Endothelial cell of umbilical vein (primary cell): ENCODE data around the gene PROM1. TPM values are rescaled to one million over a fixed set of nuclear protein-coding genes. Genes with fewer than 3 reads are reported as not detected.

Source experiments
- BruUV-seq: library from RNA; stranded (reverse); fragments of 400-500 nt; replicated peaks from 2 replicates; lab custom pipeline; 2021; lab: Mats Ljungman, UMichigan
- CTCF ChIA-PET: fragments of 300-600, 350-600 bp; sonication (Branson Sonifier 250); formaldehyde crosslinking; loops from one replicate; lab custom pipeline; 2021; ENCODE audit warnings: antibody characterized with exemption, inconsistent platforms; lab: Charles Lee
- POLR2A ChIA-PET: fragments of 300-600, 350-600 bp; sonication (Branson Sonifier 250); formaldehyde crosslinking; loops from one replicate; lab custom pipeline; 2021; ENCODE audit warnings: antibody characterized with exemption, inconsistent platforms; lab: Charles Lee
- DNase-seq: peaks from one replicate; pipeline ENCODE4 v3.0.0-alpha.2; 2011; ENCODE audit warnings: low read depth, low spot score
- FAIRE-seq: peaks from 2 replicates; lab custom pipeline; 2011; peaks lifted over from hg19 to GRCh38; lab: Jason Lieb, UNC
- H2AFZ ChIP-seq: 2 replicates; pipeline ENCODE4 v1.6.0; 2012; ENCODE audit warnings: low read depth, low read length, control low read depth, inconsistent platforms
- H3K27ac ChIP-seq: 2 replicates; pipeline ENCODE4 v1.5.1; 2011; ENCODE audit warnings: low read depth, mild to moderate bottlenecking, control low read depth, low read length, moderate library complexity; ENCODE audit not compliant: insufficient read depth
- H3K27me3 ChIP-seq, 2 experiments: 2 replicates each; pipeline versions ENCODE4 v1.6.0 to v1.6.1; 2011; ENCODE audit warnings: low read length in 2 of 2, mixed read lengths in 1 of 2; ENCODE audit not compliant: control insufficient read depth in 2 of 2, insufficient read depth in 2 of 2
- H3K36me3 ChIP-seq, 2 experiments: 2 replicates in 1 of 2; 3 replicates in 1 of 2; pipeline ENCODE4 v1.5.1; 2011; ENCODE audit warnings: low read length in 2 of 2, mild to moderate bottlenecking in 1 of 2, moderate library complexity in 1 of 2; ENCODE audit not compliant: control insufficient read depth in 2 of 2, insufficient read depth in 2 of 2; ENCODE audit errors: extremely low read depth in 1 of 2
- H3K4me1 ChIP-seq: 3 replicates; pipeline ENCODE4 v1.5.1; 2011; ENCODE audit warnings: mild to moderate bottlenecking, low read length; ENCODE audit not compliant: control insufficient read depth, insufficient read depth; ENCODE audit errors: extremely low read depth
- H3K4me2 ChIP-seq: 2 replicates; pipeline ENCODE4 v1.6.1; 2011; ENCODE audit warnings: low read length, control low read depth, mixed read lengths; ENCODE audit not compliant: insufficient read depth
- H3K4me3 ChIP-seq, 3 experiments: fragments of 200-600 bp in 1 of 3; sonication (generic), shearing (Covaris generic) in 1 of 3; replicated peaks in 1 of 3; 2 replicates each; pipeline ENCODE4 v1.5.1; 2011 to 2016; ENCODE audit warnings: control low read depth in 3 of 3, low read length in 3 of 3, mild to moderate bottlenecking in 2 of 3, inconsistent platforms in 1 of 3, low read depth in 1 of 3, moderate library complexity in 1 of 3; ENCODE audit not compliant: insufficient read depth in 1 of 3
- H3K79me2 ChIP-seq: 2 replicates; pipeline ENCODE4 v1.6.0; 2012; ENCODE audit warnings: low read length, inconsistent platforms; ENCODE audit not compliant: control insufficient read depth, insufficient read depth
- H3K9ac ChIP-seq: replicated peaks from 2 replicates; pipeline ENCODE3; 2011; ENCODE audit warnings: low read length, control low read depth; ENCODE audit not compliant: insufficient read depth; ENCODE audit errors: extremely low read depth
- H3K9me1 ChIP-seq: replicated peaks from 3 replicates; pipeline ENCODE4 v1.6.0; 2011; ENCODE audit warnings: mild to moderate bottlenecking, low read length; ENCODE audit not compliant: control insufficient read depth, insufficient read depth; ENCODE audit errors: extremely low read depth
- H3K9me3 ChIP-seq: replicated peaks from 2 replicates; pipeline ENCODE4 v1.5.1; 2012; ENCODE audit warnings: low read length, inconsistent platforms; ENCODE audit not compliant: control insufficient read depth, insufficient read depth
- H4K20me1 ChIP-seq: replicated peaks from 2 replicates; pipeline ENCODE3; 2011; ENCODE audit warnings: mild to moderate bottlenecking, low read length; ENCODE audit not compliant: control insufficient read depth, insufficient read depth; ENCODE audit errors: extremely low read depth
- CTCF ChIP-seq, 2 donors: IDR thresholded peaks; 1 replicate in 1 of 2; 2 replicates in 1 of 2; pipeline ENCODE4 v1.5.1; 2011; ENCODE audit warnings: low read length in 2 of 2, mild to moderate bottlenecking in 2 of 2, moderate library complexity in 2 of 2, control low read depth in 1 of 2, inconsistent platforms in 1 of 2, low read depth in 1 of 2; ENCODE audit not compliant: insufficient read depth in 1 of 2; ENCODE audit errors: extremely low read depth in 1 of 2
- EZH2 ChIP-seq: IDR thresholded peaks from 2 replicates; pipeline ENCODE4 v1.6.1; 2012; ENCODE audit warnings: borderline replicate concordance, low read depth, mild to moderate bottlenecking, moderate library complexity, low read length, inconsistent platforms; ENCODE audit not compliant: severe bottlenecking
- FOS ChIP-seq: IDR thresholded peaks from 2 replicates; pipeline ENCODE4 v1.6.1; 2011; ENCODE audit warnings: mild to moderate bottlenecking, low read length, moderate library complexity, borderline replicate concordance; ENCODE audit not compliant: insufficient read depth
- GATA2 ChIP-seq: IDR thresholded peaks from 2 replicates; pipeline ENCODE4 v1.7.0; 2011; ENCODE audit warnings: low read depth, mild to moderate bottlenecking, moderate library complexity, mixed read lengths, low read length; ENCODE audit not compliant: insufficient read length, insufficient read depth
- JUN ChIP-seq: IDR thresholded peaks from 2 replicates; pipeline ENCODE4 v1.6.1; 2011; ENCODE audit warnings: borderline replicate concordance, low read depth; ENCODE audit not compliant: insufficient read length, insufficient read depth
- MAX ChIP-seq: IDR thresholded peaks from 2 replicates; pipeline ENCODE4 v1.6.1; 2011; ENCODE audit not compliant: insufficient read depth, insufficient read length
- MYC ChIP-seq: IDR thresholded peaks from one replicate; pipeline ENCODE4 v1.6.1; 2011; ENCODE audit warnings: mild to moderate bottlenecking, low read depth, low read length
- POLR2A ChIP-seq: IDR thresholded peaks from 2 replicates; pipeline ENCODE4 v1.6.1; 2012; ENCODE audit warnings: low read depth, mild to moderate bottlenecking, control low read depth, low read length
- POLR2AphosphoS5 ChIP-seq: IDR thresholded peaks from 2 replicates; pipeline ENCODE4 v1.6.1; 2012; ENCODE audit warnings: low read depth, mild to moderate bottlenecking, control low read depth, low read length, moderate library complexity; ENCODE audit not compliant: insufficient read depth
- dilution Hi-C: fragments of 300-500 bp; cut with MboI; formaldehyde crosslinking; loops from one replicate; pipeline ENCODE4 v1.15.0; 2019; ENCODE audit warnings: low sequenced_read_pairs; ENCODE audit not compliant: extremely low pct_ligation_motif_present
- intact Hi-C: fragments of 100-400 bp; cut with micrococcal nuclease; formaldehyde crosslinking; loops from one replicate; pipeline ENCODE4 v1.10.0; 2022
- polyA plus RNA-seq, 4 experiments: library from polyadenylated mRNA; depleted of rRNA in 3 of 4; stranded (reverse) in 3 of 4; unstranded in 1 of 4; fragments of >200 nt; gene quantifications; 2 replicates each; pipeline versions ENCODE4 v1.2.1 to v1.2.3, GENCODE V29; 2011 to 2012; ENCODE audit warnings: missing spikeins in 1 of 4
- total RNA-seq: library from RNA; stranded (reverse); gene quantifications from 2 replicates; pipeline ENCODE4 v1.2.3, GENCODE V29; 2021

The PROM1 gene
- total and polyA plus RNA-seq, 2 donors (not counting 3 experiments of a cell fraction or from before 2014, with no cell fraction given) = 0.36 to 1.7 TPM

- FAIRE-seq (no peak), DNase-seq (no peak)
- no peaks in the 10 kb centered on the region for H3K27me3 ChIP-seq
- H2AFZ ChIP-seq = no peak overlapping the region
- no peaks in the 10 kb centered on the region for H3K79me2 ChIP-seq
- CTCF ChIA-PET = interaction anchor here (1.2 to 2.0 kb wide), 3 partner anchors 76 to 479 kb away, joined by 4 to 27 read pairs (median 19); no protein-coding TSS in a partner anchor
- no TSS peak for BruUV-seq
- no peaks in the 10 kb centered on the region for H3K9me3 ChIP-seq
- no peak overlapping the region for H3K9ac ChIP-seq
- dilution Hi-C loops (no loop called here), intact Hi-C loops (no loop called here)
- H3K4me1 ChIP-seq = no peaks in the 10 kb centered on the region
- no peak overlapping the region for H3K4me2 ChIP-seq
- no peaks in the 10 kb centered on the region for H3K9me1 ChIP-seq
- H3K27ac ChIP-seq = no peak overlapping the region
- H3K4me3 ChIP-seq = no peak overlapping the region
- POLR2A ChIA-PET = no interaction called here
- no peaks in the 10 kb centered on the region for H4K20me1 ChIP-seq
- no peaks in the 10 kb centered on the region for H3K36me3 ChIP-seq
- TF ChIP-seq MYC (no peak), EZH2 (no peak), MAX (no peak), POLR2AphosphoS5 (no peak), GATA2 (no peak), POLR2A (no peak), FOS (no peak), CTCF (IDR thresholded peaks at IDR 0.05; ENCODE audit: extremely low read depth in 1 of 2, insufficient read depth in 1 of 2, low read depth in 1 of 2, low read length in 2 of 2) (no peak), JUN (no peak)
Observed at GRCh38 chr4:15958562-15958961, 125.3 kb downstream of the PROM1 start.
